ENCODE measurements around the gene SPOP.

Gene SPOP

DNA sequence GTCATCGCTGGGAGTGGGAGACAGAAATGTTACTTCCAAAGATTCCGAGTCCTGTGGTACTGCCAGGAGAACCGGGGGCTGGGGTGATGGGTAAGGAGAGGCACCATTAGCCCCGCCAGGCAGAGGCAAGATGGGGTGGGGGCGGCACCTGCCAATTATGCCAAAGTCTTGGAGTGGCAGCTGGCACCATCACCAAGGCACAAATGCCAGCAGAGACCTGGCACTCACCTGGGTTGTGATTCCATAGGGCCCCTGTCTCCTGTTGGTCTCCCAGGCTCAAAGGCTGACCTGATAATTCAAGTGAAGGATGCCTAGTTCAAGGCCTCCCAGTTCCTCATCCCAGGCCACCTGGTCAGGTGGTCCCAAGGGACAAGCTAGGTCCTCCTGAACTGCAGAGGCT is 94.7 kb downstream of the SPOP start:
- ChIA-PET CTCF (interaction anchor here (0.7 kb wide), 1 partner anchor 8 kb away, joined by 3 read pairs; no protein-coding TSS in a partner anchor), POLR2A (interaction anchor here (1.5 kb wide), 1 partner anchor 13 kb away, joined by 3 read pairs; no protein-coding TSS in a partner anchor)
- no peaks in the 10 kb centered on the region for H3K9me3 ChIP-seq (ENCODE audit: control insufficient read depth, insufficient read depth, low read depth, low read length)
- TF ChIP-seq, protein P1, sequence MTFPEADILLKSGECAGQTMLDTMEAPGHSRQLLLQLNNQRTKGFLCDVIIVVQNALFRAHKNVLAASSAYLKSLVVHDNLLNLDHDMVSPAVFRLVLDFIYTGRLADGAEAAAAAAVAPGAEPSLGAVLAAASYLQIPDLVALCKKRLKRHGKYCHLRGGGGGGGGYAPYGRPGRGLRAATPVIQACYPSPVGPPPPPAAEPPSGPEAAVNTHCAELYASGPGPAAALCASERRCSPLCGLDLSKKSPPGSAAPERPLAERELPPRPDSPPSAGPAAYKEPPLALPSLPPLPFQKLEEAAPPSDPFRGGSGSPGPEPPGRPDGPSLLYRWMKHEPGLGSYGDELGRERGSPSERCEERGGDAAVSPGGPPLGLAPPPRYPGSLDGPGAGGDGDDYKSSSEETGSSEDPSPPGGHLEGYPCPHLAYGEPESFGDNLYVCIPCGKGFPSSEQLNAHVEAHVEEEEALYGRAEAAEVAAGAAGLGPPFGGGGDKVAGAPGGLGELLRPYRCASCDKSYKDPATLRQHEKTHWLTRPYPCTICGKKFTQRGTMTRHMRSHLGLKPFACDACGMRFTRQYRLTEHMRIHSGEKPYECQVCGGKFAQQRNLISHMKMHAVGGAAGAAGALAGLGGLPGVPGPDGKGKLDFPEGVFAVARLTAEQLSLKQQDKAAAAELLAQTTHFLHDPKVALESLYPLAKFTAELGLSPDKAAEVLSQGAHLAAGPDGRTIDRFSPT (tag by site-specific recombination; IDR thresholded peaks at IDR 0.05): 0 out of 2 replicates have a peak, but pooled peaks have one; percentile 20
- no peak for TF ChIP-seq ZNF146 (tag by site-specific recombination; IDR thresholded peaks at IDR 0.05)
- H3K27ac ChIP-seq (ENCODE audit: extremely low read depth, low read depth, low read length): no peak overlapping the region
- H3K4me3 ChIP-seq (ENCODE audit: low read depth, low read length): no peak overlapping the region
- H3K36me3 ChIP-seq (ENCODE audit: control insufficient read depth in 2 of 2, insufficient read depth in 1 of 2, low read length in 2 of 2): no peaks in the 10 kb centered on the region
- no peaks in the 10 kb centered on the region for H3K4me1 ChIP-seq (ENCODE audit: control insufficient read depth, insufficient read depth, low read length)

DNA sequence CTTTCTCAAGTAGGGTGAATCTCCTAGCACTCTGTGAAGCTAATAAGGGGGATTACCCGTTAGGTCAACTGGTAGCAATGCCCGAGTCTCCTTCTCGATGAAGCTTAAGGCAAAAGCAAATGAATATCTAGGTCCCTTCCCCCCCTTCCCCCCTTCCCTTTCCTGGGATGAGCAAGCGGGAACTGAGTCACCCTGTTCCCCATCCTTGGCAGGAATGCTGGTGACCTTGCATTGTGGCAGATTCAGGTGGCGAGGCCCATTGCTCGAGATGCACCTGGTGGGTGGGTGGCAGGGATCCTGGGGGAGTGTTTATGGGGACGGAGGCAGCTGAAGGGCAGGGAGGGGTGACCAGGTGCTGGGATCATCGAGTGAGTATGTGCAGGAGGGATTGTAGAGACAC is 95.1 kb downstream of the SPOP start:
- CTCF ChIA-PET: interaction anchor here (0.6 to 14.4 kb wide), 2 partner anchors 47 to 115 kb away, joined by 3 to 486 read pairs; partner anchors contain the start of gene SLC35B1
- TF ChIP-seq ZFHX2 (tag by site-specific recombination; conservative IDR thresholded peaks at IDR 0.05) (peak; percentile 26; the same call in 1 of the 2 replicates), ZNF571 (tag by site-specific recombination; IDR thresholded peaks at IDR 0.05) (no peak)
- Histone ChIP-seq H3K4me3 (ENCODE audit: low read depth, low read length) (no peak overlapping the region), H3K27ac (ENCODE audit: extremely low read depth, low read depth, low read length) (no peak overlapping the region), H3K9me3 (ENCODE audit: control insufficient read depth, insufficient read depth, low read depth, low read length) (no peaks in the 10 kb centered on the region), H3K4me1 (ENCODE audit: control insufficient read depth, insufficient read depth, low read length) (no peaks in the 10 kb centered on the region), H3K36me3 (ENCODE audit: control insufficient read depth in 2 of 2, insufficient read depth in 1 of 2, low read length in 2 of 2) (no peaks in the 10 kb centered on the region)
- POLR2A ChIA-PET: interaction anchor here (0.9 to 1.5 kb wide), 2 partner anchors 13 to 95 kb away, joined by 3 read pairs; no protein-coding TSS in a partner anchor

DNA sequence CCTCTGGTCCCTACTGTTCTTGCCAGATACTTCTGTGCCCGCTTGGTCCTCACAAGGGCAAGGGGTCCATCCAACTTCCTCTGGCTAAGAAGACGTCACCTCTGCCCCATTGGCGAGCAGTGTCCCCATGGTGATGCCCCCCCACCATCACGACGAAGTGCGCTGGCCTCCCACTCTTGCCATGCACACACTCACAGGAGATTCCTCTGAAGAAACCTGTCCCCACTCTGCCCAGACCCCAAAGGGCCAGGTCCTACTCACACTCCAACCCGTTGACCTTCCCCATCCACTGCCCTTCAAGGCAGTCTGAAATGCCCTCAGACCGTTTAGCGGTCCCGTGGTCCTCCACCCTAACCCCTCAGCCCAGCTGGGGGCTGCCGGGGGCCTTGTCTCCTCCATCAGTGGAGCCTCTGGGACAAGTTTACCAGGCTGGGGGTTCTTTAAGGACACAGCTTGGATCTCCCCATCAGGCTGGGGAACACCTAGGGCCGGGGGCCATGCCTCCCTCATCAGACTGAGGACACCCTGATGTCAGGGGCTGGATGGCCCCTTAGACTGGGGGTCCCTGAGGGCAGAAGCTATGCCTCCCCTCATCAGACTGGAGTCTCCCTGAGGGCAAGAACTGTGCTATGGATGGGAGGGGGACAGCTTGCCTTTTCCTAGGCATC is 95.7 kb downstream of the SPOP start:
- POLR2A ChIA-PET: interaction anchor here (0.9 to 1.5 kb wide), 2 partner anchors 12 to 95 kb away, joined by 3 read pairs; no protein-coding TSS in a partner anchor
- TF ChIP-seq OSR2 (tag by site-specific recombination; IDR thresholded peaks at IDR 0.05): no peak
- TF ChIP-seq ZNF274 (IDR thresholded peaks at IDR 0.05; ENCODE audit: low read length): no peak
- no peak for TF ChIP-seq ZNF274 (tag by site-specific recombination; IDR thresholded peaks at IDR 0.05; ENCODE audit: borderline replicate concordance)
- no peak for TF ChIP-seq ZNF501 (tag by site-specific recombination; IDR thresholded peaks at IDR 0.05)
- TF ChIP-seq SETDB1 (IDR thresholded peaks at IDR 0.05; ENCODE audit: insufficient read length, low read length): no peak
- TF ChIP-seq ZNF837 (tag by site-specific recombination; IDR thresholded peaks at IDR 0.05): no peak
- TF ChIP-seq GLI2 (tag by site-specific recombination; IDR thresholded peaks at IDR 0.05; ENCODE audit: borderline replicate concordance, low read depth): no peak
- TF ChIP-seq MYNN (tag by site-specific recombination; IDR thresholded peaks at IDR 0.05; ENCODE audit: borderline replicate concordance): no peak
- no peak for TF ChIP-seq ZNF132 (tag by site-specific recombination; IDR thresholded peaks at IDR 0.05; ENCODE audit: borderline replicate concordance)
- TF ChIP-seq ZNF423 (tag by site-specific recombination; IDR thresholded peaks at IDR 0.05): no peak
- TF ChIP-seq ZNF558 (tag by site-specific recombination; IDR thresholded peaks at IDR 0.05): no peak
- TF ChIP-seq, protein P2, sequence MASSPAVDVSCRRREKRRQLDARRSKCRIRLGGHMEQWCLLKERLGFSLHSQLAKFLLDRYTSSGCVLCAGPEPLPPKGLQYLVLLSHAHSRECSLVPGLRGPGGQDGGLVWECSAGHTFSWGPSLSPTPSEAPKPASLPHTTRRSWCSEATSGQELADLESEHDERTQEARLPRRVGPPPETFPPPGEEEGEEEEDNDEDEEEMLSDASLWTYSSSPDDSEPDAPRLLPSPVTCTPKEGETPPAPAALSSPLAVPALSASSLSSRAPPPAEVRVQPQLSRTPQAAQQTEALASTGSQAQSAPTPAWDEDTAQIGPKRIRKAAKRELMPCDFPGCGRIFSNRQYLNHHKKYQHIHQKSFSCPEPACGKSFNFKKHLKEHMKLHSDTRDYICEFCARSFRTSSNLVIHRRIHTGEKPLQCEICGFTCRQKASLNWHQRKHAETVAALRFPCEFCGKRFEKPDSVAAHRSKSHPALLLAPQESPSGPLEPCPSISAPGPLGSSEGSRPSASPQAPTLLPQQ (tag by site-specific recombination; IDR thresholded peaks at IDR 0.05): no peak

More for the DNA sequence above, 95.7 kb downstream of the SPOP start:
- CTCF ChIA-PET: interaction anchor here (0.6 to 14.4 kb wide), 2 partner anchors 48 to 115 kb away, joined by 3 to 486 read pairs; partner anchors contain the start of gene SLC35B1
- Histone ChIP-seq H3K27ac (ENCODE audit: extremely low read depth, low read depth, low read length) (no peak overlapping the region), H3K4me1 (ENCODE audit: control insufficient read depth, insufficient read depth, low read length) (no peaks in the 10 kb centered on the region), H3K9me3 (ENCODE audit: control insufficient read depth, insufficient read depth, low read depth, low read length) (no peaks in the 10 kb centered on the region), H3K36me3 (ENCODE audit: control insufficient read depth in 2 of 2, insufficient read depth in 1 of 2, low read length in 2 of 2) (no peaks in the 10 kb centered on the region), H3K4me3 (ENCODE audit: low read depth, low read length) (no peak overlapping the region)
